Measurements from ENCODE around the gene PLXNB2.

Gene PLXNB2

DNA sequence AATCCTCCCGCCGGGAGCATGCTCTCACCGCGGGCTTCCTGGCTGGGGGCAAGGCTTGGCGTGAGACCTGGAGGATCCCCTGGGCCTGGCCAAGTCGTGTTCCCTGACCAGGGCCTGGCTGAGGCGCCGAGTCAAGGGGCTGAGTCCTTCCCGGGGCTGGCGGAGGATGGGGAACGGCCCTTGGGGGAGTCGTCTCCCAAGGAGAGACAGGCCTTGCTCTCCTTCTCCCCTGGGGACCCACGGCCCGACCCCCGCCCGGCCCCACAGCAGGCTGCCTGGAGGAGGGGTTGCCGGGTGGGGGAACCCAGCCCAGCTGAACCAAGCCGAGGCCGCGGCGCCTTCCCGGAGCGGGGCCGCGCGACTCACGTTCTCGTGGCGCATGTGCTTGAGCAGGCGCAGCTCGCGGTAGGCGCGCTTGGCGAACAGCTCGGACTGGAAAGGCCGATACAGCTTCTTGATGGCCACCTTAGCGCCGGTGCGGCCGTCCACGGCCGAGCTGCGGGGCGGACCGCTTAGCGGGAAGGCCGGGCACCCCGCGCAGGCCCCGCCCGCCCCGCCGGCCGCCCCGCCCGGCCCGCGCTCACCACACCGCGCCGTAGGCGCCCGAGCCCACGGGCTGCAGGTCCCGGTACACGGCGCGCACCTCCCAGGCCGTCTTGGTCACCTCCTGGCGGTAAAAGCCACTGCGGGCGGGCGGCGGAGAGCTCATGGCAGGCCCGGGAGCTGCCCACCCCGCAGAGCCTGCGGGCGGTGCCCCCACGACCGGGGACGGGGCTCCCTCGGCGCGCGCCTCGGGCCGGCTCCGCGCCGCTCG is 46.4 kb downstream of the PLXNB2 start:
- Mint-ChIP-seq H3K36me3 (no peaks in the 10 kb centered on the region), H3K9me3 (no peaks in the 10 kb centered on the region), H3K4me3 (no peak overlapping the region), H3K27me3 (peaks cover 72% of the 10 kb centered on the region), H3K4me1 (peaks cover 7% of the 10 kb centered on the region), H3K27ac (no peak overlapping the region)
- CTCF ChIA-PET = interaction anchor here (1.1 to 1.2 kb wide), 2 partner anchors 54 to 81 kb away, joined by 3 read pairs; no protein-coding TSS in a partner anchor
- peak; percentile 50 for DNase-seq

DNA sequence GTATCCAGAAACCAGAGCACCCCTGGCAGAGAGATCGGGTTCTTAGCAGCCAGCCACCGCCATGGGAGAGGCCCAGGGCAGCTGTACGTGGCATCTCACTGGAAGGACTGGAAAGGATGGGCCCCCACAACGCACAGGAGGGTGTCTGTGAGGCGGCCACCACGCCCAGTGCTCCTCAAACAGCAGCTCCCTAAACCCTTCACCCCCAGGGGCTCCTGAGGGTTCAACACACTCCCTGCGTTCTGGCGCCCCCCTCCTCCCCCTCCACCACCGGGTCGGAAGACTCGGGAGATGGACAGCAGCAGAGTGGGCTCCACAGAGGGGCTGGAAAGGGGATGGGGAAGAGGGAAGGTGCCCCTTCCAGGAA is 47.0 kb downstream of the PLXNB2 start:
- CTCF ChIA-PET = interaction anchor here (1.1 to 1.2 kb wide), 2 partner anchors 54 to 82 kb away, joined by 3 read pairs; no protein-coding TSS in a partner anchor
- H3K27ac Mint-ChIP-seq = no peak overlapping the region
- DNase-seq = no peak
- no peaks in the 10 kb centered on the region for H3K9me3 Mint-ChIP-seq
- peaks cover 7% of the 10 kb centered on the region for H3K4me1 Mint-ChIP-seq
- H3K4me3 Mint-ChIP-seq = no peak overlapping the region
- H3K36me3 Mint-ChIP-seq = no peaks in the 10 kb centered on the region
- peaks cover 70% of the 10 kb centered on the region for H3K27me3 Mint-ChIP-seq

DNA sequence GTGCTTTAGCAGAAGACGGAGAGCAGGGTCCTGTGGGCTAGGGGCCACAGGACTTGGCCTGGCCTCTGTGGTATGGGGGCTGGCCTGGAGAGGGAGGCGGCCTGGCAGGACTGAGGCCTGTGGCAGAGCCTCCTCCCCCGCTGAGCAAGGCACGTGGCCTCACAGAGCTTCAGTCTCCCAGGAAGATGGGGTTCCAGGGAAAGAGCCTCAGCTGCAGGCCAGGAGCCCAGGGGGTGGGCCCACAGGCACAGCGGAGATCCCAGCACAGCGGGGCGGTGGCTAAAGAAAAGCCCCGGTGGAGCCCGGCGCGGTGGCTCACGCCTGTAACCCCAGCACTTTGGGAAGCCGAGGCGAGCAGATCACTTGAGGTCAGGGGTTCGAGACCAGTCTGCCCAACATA is 48.1 kb downstream of the PLXNB2 start:
- H3K27ac Mint-ChIP-seq = no peak overlapping the region
- H3K4me3 Mint-ChIP-seq = no peak overlapping the region
- no peaks in the 10 kb centered on the region for H3K9me3 Mint-ChIP-seq
- CTCF ChIA-PET = no interaction called here
- DNase-seq = no peak
- peaks cover 62% of the 10 kb centered on the region for H3K27me3 Mint-ChIP-seq
- H3K36me3 Mint-ChIP-seq = no peaks in the 10 kb centered on the region
- H3K4me1 Mint-ChIP-seq = peaks cover 7% of the 10 kb centered on the region

DNA sequence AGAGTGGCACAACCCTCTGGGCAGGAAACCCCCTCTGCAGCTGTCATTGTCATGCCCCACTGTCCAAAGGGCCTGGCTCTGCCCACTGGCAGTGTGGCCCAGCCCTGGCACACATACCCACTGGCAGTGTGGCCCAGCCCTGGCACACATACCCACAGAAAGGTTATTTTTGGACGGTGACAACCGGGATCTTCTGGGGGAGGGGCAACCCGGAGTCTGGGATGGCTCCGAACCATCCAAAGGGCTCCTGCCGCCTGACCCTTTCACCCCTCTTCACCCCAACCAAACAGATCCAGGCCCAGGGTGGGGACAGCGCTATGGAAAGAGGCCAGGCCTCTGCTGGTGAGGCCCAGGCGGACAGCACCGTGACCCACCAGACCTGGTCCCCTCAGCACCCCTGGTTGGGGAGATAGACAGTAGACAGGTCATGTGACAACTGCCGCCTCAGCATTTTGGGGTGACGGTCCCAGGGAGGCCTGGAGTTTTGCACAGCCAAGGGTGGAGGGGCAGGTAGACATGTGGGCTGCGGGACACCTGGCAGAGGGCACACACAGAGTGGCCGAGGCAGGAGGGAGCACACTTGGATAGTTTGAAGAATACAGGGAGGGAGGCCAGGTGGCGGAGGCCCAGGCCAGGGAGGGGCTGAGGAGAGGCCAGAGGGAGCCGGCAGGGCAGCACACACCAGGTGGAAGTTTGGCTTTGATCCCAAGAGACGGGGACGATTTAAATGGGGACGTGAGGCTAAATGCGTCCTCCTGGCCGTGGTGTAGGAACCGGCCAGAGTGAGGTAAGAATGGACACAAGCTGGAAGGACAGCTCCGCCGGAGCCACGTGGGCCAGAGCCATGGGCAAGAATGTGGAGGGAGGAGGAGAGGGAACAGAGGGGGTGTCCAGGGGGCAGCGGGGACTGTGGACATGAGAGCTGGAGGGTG is 48.8 kb downstream of the PLXNB2 start:
- Mint-ChIP-seq H3K36me3 (no peaks in the 10 kb centered on the region), H3K27me3 (peaks cover 55% of the 10 kb centered on the region), H3K4me1 (peaks cover 7% of the 10 kb centered on the region), H3K4me3 (no peak overlapping the region), H3K9me3 (no peaks in the 10 kb centered on the region), H3K27ac (no peak overlapping the region)
- no peak for DNase-seq
- CTCF ChIA-PET = no interaction called here

DNA sequence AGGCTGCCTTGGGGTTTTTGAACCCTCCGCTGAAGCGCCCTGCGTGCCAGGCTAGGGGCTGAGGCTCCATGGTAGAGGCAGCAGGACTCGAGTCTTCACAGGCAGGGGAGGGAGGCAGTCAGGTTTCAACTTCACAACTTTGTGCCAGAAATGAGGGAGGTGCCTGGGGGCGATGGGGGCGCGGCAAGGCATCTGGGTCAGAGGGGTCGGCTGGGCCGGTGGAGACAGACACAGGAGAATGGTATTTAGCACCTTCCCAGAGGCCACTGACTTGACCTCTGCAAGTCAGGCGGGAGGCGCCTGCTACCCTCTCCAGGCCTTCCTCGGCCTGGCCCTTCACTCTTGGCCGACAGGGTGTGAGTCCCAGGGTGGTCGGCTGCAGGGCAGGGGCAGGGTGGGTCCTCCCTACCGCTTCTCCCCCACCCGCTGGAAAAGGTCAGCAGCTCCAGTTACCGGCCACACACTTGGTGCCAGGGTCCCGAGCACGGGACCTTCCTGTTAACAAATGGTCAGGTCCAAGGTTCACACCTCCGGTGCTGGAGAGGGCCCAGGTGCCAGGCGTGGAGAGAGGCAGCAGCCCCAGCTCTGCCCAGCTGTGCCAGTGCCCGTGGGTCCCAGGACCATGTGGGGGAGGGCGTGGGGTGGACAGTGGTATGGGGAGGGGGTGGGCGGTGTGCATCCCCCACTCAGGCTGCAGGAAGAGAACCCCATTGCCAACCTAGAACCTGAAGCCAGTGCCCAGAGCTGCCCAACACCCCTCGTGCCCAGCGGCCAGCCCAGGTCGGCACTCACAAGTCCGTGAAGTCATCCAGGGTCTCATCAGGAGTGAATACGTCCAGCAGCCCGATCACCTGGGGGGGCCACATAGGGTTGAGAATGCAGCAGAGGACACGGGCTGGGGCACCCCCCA is 49.7 kb downstream of the PLXNB2 start:
- peaks cover 7% of the 10 kb centered on the region for H3K4me1 Mint-ChIP-seq
- H3K9me3 Mint-ChIP-seq = no peaks in the 10 kb centered on the region
- H3K36me3 Mint-ChIP-seq = no peaks in the 10 kb centered on the region
- H3K27me3 Mint-ChIP-seq = peaks cover 46% of the 10 kb centered on the region
- no peak overlapping the region for H3K27ac Mint-ChIP-seq
- CTCF ChIA-PET = no interaction called here
- DNase-seq = no peak
- no peak overlapping the region for H3K4me3 Mint-ChIP-seq

DNA sequence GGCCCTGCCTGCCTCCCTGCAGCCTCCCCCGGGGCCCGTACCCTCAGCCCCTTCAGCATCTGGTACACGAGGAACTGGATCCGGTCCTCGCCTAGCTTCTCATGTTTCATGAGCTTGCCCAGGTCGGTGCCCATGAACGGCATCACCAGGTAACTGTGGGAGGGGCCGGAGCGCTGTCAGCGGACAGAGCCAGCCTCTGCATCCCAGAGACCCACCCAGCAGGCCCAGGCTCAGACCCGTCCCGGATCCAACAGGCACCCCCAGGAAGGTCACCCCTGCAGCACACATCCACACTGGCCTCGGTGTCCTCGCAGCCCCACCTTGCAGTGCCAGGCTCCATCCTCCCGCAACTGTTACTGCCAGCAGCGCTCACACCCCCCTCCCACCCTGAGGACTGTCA is 50.4 kb downstream of the PLXNB2 start:
- H3K4me3 Mint-ChIP-seq = no peak overlapping the region
- peaks cover 4% of the 10 kb centered on the region for H3K4me1 Mint-ChIP-seq
- no peak overlapping the region for H3K27ac Mint-ChIP-seq
- CTCF ChIA-PET = no interaction called here
- no peak for DNase-seq
- H3K9me3 Mint-ChIP-seq = no peaks in the 10 kb centered on the region
- peaks cover 40% of the 10 kb centered on the region for H3K27me3 Mint-ChIP-seq
- no peaks in the 10 kb centered on the region for H3K36me3 Mint-ChIP-seq

DNA sequence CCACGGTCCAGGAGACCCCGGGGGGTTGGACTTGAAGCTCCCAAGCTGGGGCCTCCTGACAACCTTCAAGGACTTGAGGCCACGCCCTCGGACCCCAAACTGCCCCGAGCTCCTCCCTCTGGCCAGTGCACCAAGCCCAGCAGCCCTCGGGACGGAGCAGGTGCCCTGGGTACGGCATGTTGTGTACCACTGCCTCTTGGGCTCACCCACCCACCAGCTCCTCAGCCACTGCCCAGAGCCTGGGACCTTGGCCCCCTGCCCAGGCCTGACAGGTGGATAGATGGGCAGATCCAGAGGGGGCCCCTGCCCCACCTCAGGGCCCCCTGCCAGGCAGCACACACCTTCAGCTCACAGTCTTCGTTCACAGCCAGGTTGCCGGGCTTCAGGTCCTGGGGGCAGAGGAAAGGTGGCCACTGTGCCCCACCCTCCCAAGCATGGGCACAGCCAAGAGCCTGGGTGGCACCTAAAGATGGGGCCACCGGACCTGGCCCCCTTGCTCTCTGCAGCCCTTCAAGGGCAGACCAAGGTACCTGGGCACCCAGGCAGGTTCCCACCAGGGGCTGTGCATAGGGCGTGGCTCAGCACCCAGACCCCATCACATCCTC is 51.1 kb downstream of the PLXNB2 start:
- Mint-ChIP-seq H3K27me3 (peaks cover 36% of the 10 kb centered on the region), H3K4me3 (no peak overlapping the region), H3K36me3 (no peaks in the 10 kb centered on the region), H3K27ac (no peak overlapping the region), H3K4me1 (peaks cover 3% of the 10 kb centered on the region), H3K9me3 (no peaks in the 10 kb centered on the region)
- no peak for DNase-seq
- CTCF ChIA-PET = no interaction called here

DNA sequence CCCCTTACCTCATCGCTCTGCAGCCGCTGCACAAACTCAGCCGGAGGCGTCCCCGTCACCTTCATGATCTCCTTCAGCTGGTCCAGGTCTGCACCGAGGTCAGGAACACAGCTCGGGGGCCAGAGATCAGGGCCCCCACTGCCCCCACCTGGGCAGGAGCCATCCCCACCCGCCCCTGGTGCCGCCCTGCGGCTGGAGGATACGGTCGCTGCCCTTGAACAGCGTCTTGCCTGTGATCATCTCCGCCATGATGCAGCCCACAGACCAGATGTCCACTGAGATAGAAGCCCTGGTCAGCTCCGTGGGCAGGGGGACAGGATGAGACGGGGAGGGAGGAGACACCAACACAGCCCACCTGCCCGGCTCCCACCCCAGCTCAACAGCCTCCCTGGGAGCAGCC is 51.8 kb downstream of the PLXNB2 start:
- peaks cover 29% of the 10 kb centered on the region for H3K27me3 Mint-ChIP-seq
- H3K36me3 Mint-ChIP-seq = peaks cover 1% of the 10 kb centered on the region
- H3K9me3 Mint-ChIP-seq = no peaks in the 10 kb centered on the region
- CTCF ChIA-PET = no interaction called here
- H3K27ac Mint-ChIP-seq = no peak overlapping the region
- no peak for DNase-seq
- H3K4me3 Mint-ChIP-seq = no peak overlapping the region
- H3K4me1 Mint-ChIP-seq = peaks cover 6% of the 10 kb centered on the region

DNA sequence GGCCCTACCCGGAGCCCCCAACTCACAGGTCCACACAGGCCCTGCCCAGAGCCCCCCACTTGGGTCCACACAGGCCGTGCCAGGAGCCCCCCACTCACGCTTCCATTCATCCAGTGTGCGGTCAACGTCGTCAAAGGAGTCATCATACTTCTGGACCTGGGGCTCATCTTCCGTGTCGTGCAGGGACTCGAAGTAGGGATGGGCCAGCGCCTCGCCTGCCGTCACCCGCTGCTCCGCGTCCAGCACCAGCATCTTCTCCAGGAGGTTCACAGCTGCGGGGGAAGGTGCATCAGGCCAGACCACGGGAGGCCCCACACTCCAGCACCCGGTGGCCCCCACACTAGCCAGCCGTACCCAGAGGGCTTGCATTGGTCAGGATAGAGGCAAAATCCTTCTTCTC is 52.3 kb downstream of the PLXNB2 start:
- H3K27ac Mint-ChIP-seq = no peak overlapping the region
- no peaks in the 10 kb centered on the region for H3K9me3 Mint-ChIP-seq
- H3K27me3 Mint-ChIP-seq = peaks cover 24% of the 10 kb centered on the region
- DNase-seq = no peak
- no peak overlapping the region for H3K4me3 Mint-ChIP-seq
- peaks cover 9% of the 10 kb centered on the region for H3K4me1 Mint-ChIP-seq
- H3K36me3 Mint-ChIP-seq = peaks cover 1% of the 10 kb centered on the region
- CTCF ChIA-PET = no interaction called here

DNA sequence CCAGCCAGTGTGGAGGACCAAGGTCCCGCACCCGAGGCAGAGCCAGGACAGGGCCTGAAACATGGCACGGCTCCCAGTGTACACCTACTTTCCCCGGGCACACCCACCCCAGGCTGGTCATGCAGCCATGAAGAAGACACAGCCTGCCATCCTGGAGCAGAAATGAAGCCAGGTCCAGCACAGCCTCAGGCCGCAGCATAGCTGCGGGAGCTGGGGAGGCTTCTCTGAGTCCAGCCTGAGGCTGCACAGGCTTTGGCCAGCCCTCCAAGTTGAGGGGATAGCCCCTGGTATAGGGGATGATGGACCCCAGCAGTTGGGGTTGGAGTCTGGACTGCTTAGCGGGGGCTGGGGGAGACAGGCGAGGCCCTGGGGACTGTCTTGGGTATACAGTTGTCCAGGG is 53.5 kb downstream of the PLXNB2 start:
- H3K9me3 Mint-ChIP-seq = no peaks in the 10 kb centered on the region
- peaks cover 1% of the 10 kb centered on the region for H3K36me3 Mint-ChIP-seq
- peaks cover 13% of the 10 kb centered on the region for H3K27me3 Mint-ChIP-seq
- no peak overlapping the region for H3K4me3 Mint-ChIP-seq
- no peak for DNase-seq
- H3K27ac Mint-ChIP-seq = no peak overlapping the region
- CTCF ChIA-PET = interaction anchor here (1.6 kb wide), 1 partner anchor 9 kb away, joined by 7 read pairs; no protein-coding TSS in a partner anchor
- H3K4me1 Mint-ChIP-seq = peaks cover 14% of the 10 kb centered on the region

DNA sequence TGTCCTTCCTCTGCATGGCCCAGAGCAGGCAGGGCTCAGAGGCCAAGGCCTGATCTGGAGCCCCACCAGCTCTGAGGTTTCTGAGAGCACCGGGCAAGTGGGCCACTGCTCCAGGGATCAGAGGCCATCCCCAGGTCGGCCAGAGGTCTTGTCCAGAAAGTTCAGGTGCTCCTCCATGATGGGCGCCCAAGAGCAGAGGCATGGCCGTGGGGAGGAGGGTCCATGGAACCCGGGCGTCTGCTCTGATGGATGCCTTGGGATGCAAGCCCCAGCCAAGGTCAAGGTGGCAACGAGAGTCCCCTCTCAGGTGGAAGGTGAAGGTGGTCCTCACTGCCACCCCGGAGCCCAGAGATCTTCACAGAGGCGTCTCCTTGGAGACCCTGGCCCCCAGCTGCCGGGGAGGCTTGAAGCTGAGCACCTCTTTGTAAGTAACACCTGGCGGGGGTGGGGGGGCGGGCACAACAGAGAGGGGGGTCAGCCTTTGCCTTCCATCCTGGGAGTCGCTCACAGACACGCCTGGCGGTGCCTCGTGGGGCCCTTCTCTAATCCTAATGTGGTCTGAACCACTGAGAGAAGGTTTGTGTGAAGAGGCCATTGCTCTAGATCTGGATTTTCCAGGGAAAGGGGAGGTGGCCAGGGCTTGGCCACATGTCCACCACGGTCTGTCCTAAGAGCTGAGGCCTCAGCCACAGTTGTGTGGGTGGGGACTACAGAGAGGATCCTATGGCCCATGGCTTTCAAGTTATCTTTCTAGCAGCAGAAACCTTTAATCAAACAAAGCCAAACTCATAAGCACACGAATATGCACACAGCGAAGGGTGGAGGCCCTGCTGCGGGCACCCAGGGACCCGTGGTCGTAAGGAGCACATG is 54.2 kb downstream of the PLXNB2 start:
- CTCF ChIA-PET = interaction anchor here (0.6 to 3.7 kb wide), 7 partner anchors 10 to 273 kb away, joined by 3 to 16 read pairs (median 7); partner anchors contain the start of gene SCO2
- DNase-seq = no peak
- peaks cover 14% of the 10 kb centered on the region for H3K4me1 Mint-ChIP-seq
- H3K27me3 Mint-ChIP-seq = peaks cover 6% of the 10 kb centered on the region
- peaks cover 1% of the 10 kb centered on the region for H3K36me3 Mint-ChIP-seq
- H3K27ac Mint-ChIP-seq = no peak overlapping the region
- no peaks in the 10 kb centered on the region for H3K9me3 Mint-ChIP-seq
- H3K4me3 Mint-ChIP-seq = no peak overlapping the region

DNA sequence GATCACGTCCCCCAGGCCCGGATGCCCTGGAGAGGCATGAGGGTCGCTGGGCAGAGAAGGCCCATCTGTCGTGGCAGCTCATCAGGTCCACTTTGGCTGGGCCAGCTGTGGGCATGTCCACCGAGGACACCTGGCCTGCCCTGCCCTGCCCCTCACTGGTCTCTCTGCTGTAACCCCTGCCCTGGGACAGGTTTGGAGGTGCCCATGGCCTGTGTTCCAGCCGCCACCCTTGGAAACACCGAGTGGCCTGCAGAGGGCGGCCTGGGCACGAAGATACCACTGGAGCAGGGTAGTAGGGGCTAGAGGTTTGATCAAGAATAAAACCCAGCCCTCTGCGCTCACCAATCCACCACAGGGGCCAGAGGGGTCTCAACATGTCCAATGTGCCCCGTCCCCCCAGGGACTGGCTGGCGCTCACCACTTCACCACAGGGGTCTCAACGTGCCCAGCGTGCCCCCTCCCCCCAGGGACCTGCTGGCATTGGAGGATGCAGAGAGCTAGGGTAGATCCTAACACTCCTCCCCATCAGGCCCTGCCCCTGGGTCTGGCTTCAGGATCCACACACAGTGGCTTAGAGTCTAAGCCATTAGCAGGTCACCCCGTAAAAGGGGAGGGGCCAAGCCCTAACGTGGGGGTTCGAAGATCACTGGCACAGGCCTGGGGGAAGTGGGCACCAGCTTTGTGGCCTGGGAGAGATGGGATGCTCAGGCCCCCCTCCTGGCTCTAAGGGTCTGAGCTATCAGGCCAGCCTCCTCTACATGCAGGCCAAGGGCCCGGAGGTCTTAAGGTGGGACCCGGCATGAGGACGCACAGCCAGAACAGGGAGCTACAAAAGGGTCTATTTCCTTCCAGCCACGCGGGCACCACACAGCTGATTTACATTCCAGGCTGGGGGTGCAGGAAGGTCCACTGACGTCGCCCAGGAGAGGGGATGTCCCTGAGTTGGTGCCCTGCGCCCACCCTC is 55.1 kb downstream of the PLXNB2 start:
- H3K4me3 Mint-ChIP-seq = peak overlapping the region; percentile 50
- CTCF ChIA-PET = interaction anchor here (0.6 to 3.7 kb wide), 10 partner anchors 10 to 375 kb away, joined by 3 to 16 read pairs (median 5); partner anchors contain the start of gene SCO2
- peak overlapping the region; percentile 58 for H3K27ac Mint-ChIP-seq

More for the DNA sequence above, 55.1 kb downstream of the PLXNB2 start:
- Mint-ChIP-seq H3K36me3 (peaks cover 7% of the 10 kb centered on the region), H3K27me3 (peaks cover 2% of the 10 kb centered on the region), H3K9me3 (no peaks in the 10 kb centered on the region), H3K4me1 (peaks cover 21% of the 10 kb centered on the region)
- peak; percentile 82 for DNase-seq

Measured in activated naive CD4-positive, alpha-beta T cell treated with anti-CD3 and anti-CD28 coated beads, Interleukin-2, amount 10 ng/mL, durations not matched to agents 7 days and 5 days (primary cell).